ENCODE results near the gene BRF1.
"Not testable (repeated sequence)": the region's sequence is repeated elsewhere in the genome, so short reads cannot be mapped to it uniquely, and the experiment has no call there.

Gene BRF1

DNA sequence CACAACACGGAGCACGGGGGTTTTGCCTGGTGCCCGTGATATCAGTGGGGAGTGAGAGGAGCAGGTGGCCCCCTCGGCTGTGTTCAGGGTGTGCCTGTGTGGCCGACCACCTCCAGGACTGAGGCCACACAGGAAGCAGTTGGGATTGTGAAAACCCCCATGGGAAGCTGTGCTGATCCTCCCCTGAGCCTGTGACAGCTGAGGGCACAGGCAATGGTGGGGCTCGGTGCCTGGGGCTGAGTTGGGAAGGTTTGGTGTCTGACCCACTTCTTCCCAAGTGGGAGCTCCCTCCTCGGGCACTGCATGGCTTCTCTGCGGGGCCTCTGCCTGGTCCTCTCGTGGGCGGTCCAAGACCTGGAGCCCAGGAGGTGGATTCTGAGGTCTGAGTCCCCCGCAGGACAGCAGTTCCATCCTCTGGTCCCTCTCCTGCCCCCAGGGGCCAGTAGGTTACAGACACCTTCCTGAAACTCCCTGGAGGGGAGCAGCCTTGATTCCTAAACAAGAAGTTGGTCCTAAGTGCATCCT is 31.6 kb upstream of the BRF1 start:
- no peak for DNase-seq (ENCODE audit: low read depth)

DNA sequence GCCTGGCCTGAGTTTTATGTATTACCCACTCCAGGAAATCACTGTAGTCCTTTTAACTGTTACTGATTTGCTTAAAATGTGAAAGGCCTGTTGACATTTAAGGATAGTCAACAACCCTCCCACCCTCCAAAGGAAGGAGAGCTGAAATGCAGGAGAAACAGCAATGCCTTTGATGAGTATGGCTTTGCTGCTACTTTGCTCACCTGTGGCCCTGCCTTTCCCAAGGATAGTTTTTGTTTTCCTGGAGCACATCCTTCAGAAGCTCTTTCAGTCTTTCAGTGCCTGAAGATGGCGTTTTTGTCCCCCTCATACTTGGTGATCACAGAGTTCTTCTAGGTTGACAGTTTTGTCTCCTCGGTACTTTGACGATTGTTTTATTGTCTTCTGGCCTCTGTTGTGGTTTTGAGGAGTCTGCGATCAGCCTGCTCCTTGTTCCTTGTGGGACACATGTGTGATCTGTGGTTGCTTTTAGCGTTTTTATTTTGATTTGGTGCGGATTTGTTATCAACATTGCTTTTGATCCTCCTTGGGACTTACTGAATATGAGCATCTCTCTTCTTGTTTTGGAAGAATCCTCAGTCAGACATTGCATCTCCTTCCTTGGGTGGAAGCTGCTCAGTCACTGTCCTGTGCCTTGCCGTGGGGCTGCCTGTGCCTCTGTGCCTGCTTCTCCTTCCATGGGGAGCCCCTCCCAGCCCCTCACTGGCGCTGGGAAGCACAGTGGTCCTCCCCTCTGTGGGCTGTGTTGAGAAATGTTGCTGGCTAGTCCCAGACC is 31.0 kb upstream of the BRF1 start:
- no peak for DNase-seq (ENCODE audit: low read depth)

GRCh38 chr14:105330491-105330895 is 29.7 kb upstream of the BRF1 start:
- DNase-seq (ENCODE audit: low read depth), result no peak

DNA sequence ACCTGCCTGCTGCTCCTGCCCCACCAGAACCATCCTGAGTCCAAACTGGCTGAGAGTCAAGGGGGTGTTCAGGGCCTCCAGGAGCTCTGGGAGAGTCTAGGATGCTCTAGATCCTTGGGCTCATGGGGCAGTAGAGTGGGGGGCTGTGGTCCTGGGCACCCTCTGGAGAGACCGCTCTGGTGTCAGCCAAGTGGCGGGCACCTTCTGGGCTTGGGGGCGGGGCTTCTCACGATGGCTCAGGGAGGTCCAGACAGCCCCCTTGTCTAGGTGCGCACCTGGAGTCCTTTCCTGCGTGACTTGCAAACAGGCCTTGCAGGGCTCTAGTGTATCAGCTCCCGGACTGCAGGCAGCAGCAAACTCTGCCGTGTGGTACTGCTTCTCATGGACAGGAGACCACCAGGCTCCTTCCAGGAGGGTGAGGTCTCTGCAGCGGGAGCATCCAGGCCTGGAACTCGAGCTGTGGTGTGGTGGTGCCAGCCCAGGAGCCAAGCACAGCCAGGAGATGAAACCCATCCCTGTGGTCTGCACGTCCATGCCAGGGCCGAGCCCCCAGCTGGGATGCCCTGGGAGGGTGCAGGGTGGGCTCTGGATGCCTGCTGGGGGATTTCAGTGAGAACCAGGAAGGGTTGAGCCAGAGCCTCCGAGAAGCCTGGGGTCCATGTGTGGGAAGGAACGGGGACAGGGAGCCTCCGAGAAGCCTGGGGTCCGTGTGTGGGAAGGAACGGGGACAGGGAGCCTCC is 28.8 kb upstream of the BRF1 start:
- no peak for DNase-seq (ENCODE audit: low read depth)

DNA sequence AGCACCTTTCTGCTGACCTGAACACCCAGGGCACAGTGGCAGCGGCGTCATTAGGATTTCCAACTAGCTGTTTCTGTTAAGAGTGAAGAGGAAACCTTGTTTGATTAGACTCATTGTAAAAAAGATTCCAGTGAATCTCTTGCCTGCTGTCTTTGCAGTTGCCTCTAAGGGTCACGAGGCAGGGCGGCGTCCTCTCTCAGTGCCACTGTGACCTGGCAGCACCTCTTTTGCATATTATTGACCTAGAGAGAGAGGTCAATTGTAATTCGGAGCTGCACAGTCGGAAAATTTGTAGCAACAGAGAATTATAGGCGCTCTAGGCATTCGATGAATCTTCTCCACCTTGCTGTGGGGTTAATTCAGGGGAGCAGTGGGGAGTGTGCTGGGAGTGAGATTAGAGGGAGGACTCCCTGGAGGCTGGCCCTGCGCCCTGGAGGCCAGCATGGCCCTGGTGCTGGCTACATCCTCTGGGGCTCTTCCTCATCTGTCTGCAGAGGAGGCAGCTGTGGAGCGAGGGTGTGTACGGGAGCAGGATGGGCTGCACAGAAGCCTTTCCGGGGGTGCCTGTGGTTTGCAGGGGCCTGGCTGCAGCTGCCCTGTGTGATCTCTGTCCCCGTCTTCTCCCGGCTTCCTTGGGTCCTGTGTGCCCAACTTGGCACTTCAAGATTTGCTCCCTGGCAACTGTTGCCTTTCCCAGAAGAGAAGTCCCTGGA is 28.0 kb upstream of the BRF1 start:
- no peak for DNase-seq (ENCODE audit: low read depth)

DNA sequence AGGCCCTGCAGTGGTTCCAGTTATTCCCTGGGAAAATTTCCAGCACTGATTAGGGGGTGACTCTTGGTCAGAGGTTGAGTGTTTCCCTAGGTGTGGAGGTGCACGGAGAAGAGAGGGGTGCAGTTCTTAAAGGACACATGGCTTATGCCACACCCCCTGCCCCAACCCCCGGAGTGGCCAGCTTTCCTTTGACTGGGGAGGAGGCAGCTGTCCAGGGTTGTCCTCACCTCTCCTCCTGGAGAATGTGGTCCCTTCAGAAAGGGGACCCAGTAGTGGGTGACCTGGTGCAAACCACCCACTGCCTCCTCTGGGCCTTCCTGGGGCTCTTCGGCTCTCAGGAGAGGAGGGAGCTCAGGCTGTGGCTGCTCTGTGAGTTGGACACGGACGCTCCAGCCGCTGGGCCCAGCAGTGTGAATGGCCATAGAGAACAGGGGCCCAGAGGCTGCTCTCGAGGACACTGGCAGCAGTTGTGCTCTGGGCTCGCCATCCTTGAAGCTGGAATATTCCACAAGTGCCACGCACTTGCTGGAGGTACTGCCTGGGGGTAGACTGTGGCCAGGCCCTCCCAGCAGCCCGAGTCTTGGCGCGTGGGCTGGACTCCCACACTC is 27.4 kb upstream of the BRF1 start:
- DNase-seq (ENCODE audit: low read depth), result no peak

- DNase-seq (ENCODE audit: low read depth), result not testable (repeated sequence)
These were observed 26.9 kb upstream of the BRF1 start for GRCh38 chr14:105327695-105328045.

DNA sequence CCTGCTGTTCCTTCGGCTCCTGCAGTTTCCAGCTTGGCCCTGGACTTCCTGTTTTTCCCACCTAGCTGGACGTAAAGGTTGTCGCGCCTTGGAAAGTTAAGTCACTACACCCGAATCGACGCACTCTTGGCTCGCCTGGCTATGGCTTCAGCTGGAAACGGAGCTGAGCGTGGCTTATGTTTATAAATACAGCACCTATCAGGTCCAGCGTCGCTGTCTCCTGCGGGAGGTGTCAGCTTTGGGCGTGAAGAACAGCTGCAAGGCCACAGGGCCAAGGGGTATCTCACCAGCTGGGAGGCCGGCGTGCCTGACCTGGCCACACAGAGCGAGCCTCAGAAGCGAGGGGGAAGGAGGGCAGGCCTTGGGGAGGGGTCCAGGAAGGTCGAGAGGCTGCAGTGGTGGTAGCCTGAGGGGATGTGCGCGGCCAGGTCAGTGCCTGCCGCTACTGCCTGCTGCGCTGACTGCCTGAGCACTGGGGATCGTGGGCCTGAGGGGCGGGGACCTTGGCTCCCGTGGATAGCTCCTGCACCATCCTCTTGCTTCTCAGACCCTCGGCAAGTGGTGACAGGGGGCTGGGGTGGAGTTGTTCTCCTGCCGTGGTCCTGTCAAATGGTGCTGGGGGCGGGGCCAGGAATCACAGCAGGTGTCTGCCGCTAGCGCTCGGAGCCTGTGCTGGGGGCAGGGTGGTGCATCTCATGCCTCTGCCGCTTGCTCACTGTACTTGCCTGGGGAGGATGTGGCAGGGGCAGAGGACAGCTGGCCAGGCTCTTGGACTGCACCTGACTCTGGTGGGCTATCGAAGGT is 26.3 kb upstream of the BRF1 start:
- no peak for DNase-seq (ENCODE audit: low read depth)

DNA sequence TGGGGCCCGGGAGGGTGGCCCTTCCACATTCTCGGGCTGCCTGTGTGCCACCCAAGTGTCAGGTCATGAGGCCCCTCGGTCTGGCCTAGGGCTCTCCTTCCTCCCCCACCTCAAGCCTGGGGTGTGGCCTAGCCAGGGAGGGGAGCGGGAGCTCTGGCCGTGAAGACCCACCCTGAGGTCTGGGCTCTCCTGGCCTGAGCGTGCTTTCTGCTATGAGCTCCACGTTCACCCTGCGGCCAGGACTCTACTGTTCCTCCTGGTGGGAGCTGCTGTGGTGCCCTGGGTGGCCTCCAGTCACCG is 25.7 kb upstream of the BRF1 start:
- no peak for DNase-seq (ENCODE audit: low read depth)

GRCh38 chr14:105325716-105326567 is 25.1 kb upstream of the BRF1 start:
- no peak for DNase-seq (ENCODE audit: low read depth)

GRCh38 chr14:105325303-105325702 is 24.5 kb upstream of the BRF1 start:
- no peak for DNase-seq (ENCODE audit: low read depth)

DNA sequence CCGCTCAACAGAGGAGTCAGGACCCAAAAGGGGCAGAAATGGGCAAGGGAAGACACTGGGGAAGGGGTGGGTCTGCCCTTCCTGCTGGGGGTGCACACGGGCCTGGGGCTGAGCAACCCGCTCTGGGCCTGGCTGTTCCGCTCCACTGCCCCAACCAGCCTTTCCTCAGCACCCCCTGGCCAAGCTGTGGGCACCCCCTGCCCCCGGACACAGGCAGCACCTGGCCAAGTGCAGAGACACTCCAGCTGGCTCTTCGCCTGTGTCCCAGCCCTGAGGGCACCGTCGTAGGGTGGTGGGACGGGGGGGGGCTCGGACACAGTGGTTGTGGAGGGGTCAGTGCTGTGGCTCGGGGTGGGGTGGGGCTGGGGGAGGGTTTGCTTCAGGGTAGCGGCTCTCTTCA is 24.1 kb upstream of the BRF1 start:
- DNase-seq (ENCODE audit: low read depth), result no peak

GRCh38 chr14:105324080-105324778 is 23.4 kb upstream of the BRF1 start:
- DNase-seq (ENCODE audit: low read depth), result no peak

GRCh38 chr14:105323663-105324062 is 22.9 kb upstream of the BRF1 start:
- no peak for DNase-seq (ENCODE audit: low read depth)

- no peak for DNase-seq (ENCODE audit: low read depth)
These were observed 22.2 kb upstream of the BRF1 start for GRCh38 chr14:105322791-105323556.

DNA sequence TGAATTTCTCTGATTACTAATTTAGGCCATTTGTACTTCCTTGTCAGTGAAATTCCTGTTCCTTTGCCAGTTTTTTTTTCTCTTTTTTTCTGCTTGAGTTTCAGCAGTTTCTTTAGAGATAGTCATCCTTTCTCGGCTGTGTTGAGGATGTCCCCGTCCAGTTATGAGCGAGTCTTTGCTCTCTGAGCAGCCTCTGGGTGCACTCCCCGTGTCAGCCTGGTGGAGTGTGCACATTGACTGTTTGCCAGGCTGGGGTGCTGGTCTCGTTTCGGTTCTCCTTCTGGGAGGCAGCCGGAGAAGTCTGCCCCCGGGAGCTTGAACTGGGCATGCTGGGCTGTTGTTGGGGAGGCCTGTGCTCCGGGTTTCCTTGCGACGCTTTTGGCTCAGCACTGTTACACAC is 16.7 kb upstream of the BRF1 start:
- no peak for DNase-seq (ENCODE audit: low read depth)

DNA sequence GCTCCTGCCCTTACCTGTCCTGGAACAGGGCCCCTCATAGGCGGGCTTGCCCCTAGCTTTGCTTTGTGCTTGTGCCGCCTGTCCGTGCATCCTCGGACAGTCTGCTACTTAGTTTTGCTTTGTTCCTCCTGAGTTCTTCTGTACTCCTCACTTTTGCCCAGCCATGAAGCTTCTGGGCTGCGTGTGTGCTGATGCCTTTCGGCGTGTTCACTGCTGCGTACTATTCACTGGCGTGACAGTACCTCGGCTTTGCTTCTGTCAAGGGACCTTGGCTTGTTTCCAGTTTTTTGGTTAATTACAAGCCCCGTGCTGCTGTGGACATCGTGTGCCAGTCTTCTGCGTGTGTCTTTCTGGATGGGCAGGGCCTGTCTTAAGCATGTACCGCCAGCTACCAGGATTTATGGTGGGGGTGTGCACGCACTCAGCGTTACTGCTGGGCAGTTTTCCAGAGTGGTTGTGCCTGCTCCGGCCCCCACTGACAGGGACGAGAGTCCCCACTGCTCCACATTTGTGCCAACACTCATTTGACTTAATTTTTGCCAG is 16.2 kb upstream of the BRF1 start:
- no peak for DNase-seq (ENCODE audit: low read depth)

GRCh38 chr14:105316577-105316941 is 15.8 kb upstream of the BRF1 start:
- no peak for DNase-seq (ENCODE audit: low read depth)

- DNase-seq (ENCODE audit: low read depth), result no peak
These were observed 15.3 kb upstream of the BRF1 start for GRCh38 chr14:105315941-105316576.

Data from non-pigmented ciliary epithelial cell (primary cell).